ENCODE results near the gene RABIF. TPM values are rescaled to one million over a fixed set of nuclear protein-coding genes. Genes with fewer than 3 reads are reported as not detected.

Gene RABIF
- total RNA-seq = 8.8 and 12.1 TPM in 2 replicates

GRCh38 chr1:202888531-202889360, at the start of gene RABIF:
TSS of gene RABIF (minus strand) at chr1:202889149. CDS start at chr1:202889098, 51 bp downstream.

GRCh38 chr1:202926581-202927491, 37.9 kb upstream of the RABIF start, which contains the start of gene KLHL12:
TSS of gene KLHL12 (minus strand) at chr1:202927234. CDS start at chr1:202925162, 2,072 bp downstream.

Other genes with a start within 250 kb of the RABIF start
- not detected in 2 replicates for gene SYT2, start 178.7 kb downstream of the RABIF start, total RNA-seq
- gene KDM5B, start 80.7 kb downstream of the RABIF start, total RNA-seq = 67.5 and 91.5 TPM in 2 replicates
- not detected in 2 replicates for gene PCAT6, start 78.2 kb downstream of the RABIF start, total RNA-seq
- 26.8 and 33.9 TPM in 2 replicates for gene KLHL12, start 38.1 kb upstream of the RABIF start, total RNA-seq
- gene ADIPOR1, start 69.2 kb upstream of the RABIF start, total RNA-seq = 83.7 and 104 TPM in 2 replicates
- 27.0 and 39.9 TPM in 2 replicates for gene CYB5R1, start 78.1 kb upstream of the RABIF start, total RNA-seq
- gene TMEM183A, start 118.2 kb upstream of the RABIF start, total RNA-seq = 80.8 and 101 TPM in 2 replicates
- 0.18 and 4.7 TPM in 2 replicates for gene PPFIA4, start 137.3 kb upstream of the RABIF start, total RNA-seq
- gene MYOG, start 196.9 kb upstream of the RABIF start, total RNA-seq = not detected in 2 replicates
- gene ADORA1, start 238.6 kb upstream of the RABIF start, total RNA-seq = not detected in 2 replicates

Measured in endothelial cell of coronary artery (primary cell).